PC-9 (cell line): ENCODE results near the gene BPIFA1. TPM values are rescaled to one million over a fixed set of nuclear protein-coding genes. Genes with fewer than 3 reads are reported as not detected.

Experiments
- BruUV-seq: library from RNA; stranded (reverse); fragments of 400-500 nt; replicated peaks from 2 replicates; lab custom pipeline; 2021; lab: Mats Ljungman, UMichigan
- CTCF ChIA-PET: fragments of 300-600 bp; sonication (Branson Sonifier 250); formaldehyde crosslinking; loops from one replicate; lab custom pipeline; 2022; ENCODE audit warnings: antibody characterized with exemption; lab: Charles Lee
- POLR2A ChIA-PET: fragments of 300-600 bp; sonication (Branson Sonifier 250); formaldehyde crosslinking; loops from one replicate; lab custom pipeline; 2022; ENCODE audit warnings: antibody characterized with exemption; ENCODE audit not compliant: unreplicated experiment; lab: Charles Lee
- DNase-seq, 2 experiments: peaks; one replicate each; pipeline versions ENCODE4 v3.0.0 to v3.0.0-alpha.2; 2015 to 2022; ENCODE audit warnings: mixed read lengths in 1 of 2
- H2AFZ ChIP-seq: fragments of 200-600 bp; sonication (generic); 2 replicates; pipeline ENCODE4 v1.8.1; 2017; ENCODE audit warnings: antibody characterized with exemption
- H3F3A ChIP-seq: fragments of 200-600 bp; sonication (generic); 2 replicates; pipeline ENCODE4 v1.8.1; 2017; ENCODE audit warnings: antibody characterized with exemption, mild to moderate bottlenecking, low read depth; ENCODE audit not compliant: insufficient read depth
- H3K27ac ChIP-seq: fragments of 200-600 bp; sonication (generic); 2 replicates; pipeline ENCODE4 v1.6.1; 2016; ENCODE audit warnings: mixed run types
- H3K27me3 ChIP-seq: fragments of 200-600 bp; sonication (generic); 2 replicates; pipeline ENCODE4 v1.6.1; 2016; ENCODE audit warnings: low read depth, mixed run types; ENCODE audit not compliant: insufficient read depth
- H3K36me3 ChIP-seq: fragments of 200-600 bp; sonication (generic); 2 replicates; pipeline ENCODE4 v1.6.1; 2016; ENCODE audit warnings: low read depth, mixed run types
- H3K4me1 ChIP-seq: fragments of 200-600 bp; sonication (generic); replicated peaks from 2 replicates; pipeline ENCODE4 v1.6.1; 2016; ENCODE audit warnings: mixed run types; ENCODE audit not compliant: insufficient read depth
- H3K4me2 ChIP-seq: fragments of 200-600 bp; sonication (generic); 2 replicates; pipeline ENCODE4 v1.6.1; 2017; ENCODE audit warnings: mixed run types
- H3K4me3 ChIP-seq: fragments of 200-600 bp; sonication (generic); 2 replicates; pipeline ENCODE4 v1.6.1; 2016; ENCODE audit warnings: mixed run types
- H3K79me2 ChIP-seq: fragments of 200-600 bp; sonication (generic); 2 replicates; pipeline ENCODE4 v1.6.1; 2017; ENCODE audit warnings: low read depth, mixed run types
- H3K9me2 ChIP-seq: fragments of 200-600 bp; sonication (generic); 2 replicates; pipeline ENCODE4 v1.8.1; 2017; ENCODE audit warnings: mild to moderate bottlenecking; ENCODE audit not compliant: insufficient read depth
- H3K9me3 ChIP-seq: fragments of 200-600 bp; sonication (generic); 2 replicates; pipeline ENCODE4 v1.8.1; 2016; ENCODE audit warnings: low read depth; ENCODE audit not compliant: insufficient read depth
- H4K20me1 ChIP-seq: fragments of 200-600 bp; sonication (generic); 2 replicates; pipeline ENCODE4 v1.8.1; 2017; ENCODE audit not compliant: insufficient read depth
- EZH2 ChIP-seq: fragments of 200-600 bp; sonication (generic); IDR thresholded peaks from 2 replicates; pipeline ENCODE4 v1.8.0; 2017; ENCODE audit warnings: antibody characterized with exemption, low read depth
- intact Hi-C: fragments of 100-400 bp; cut with micrococcal nuclease; formaldehyde crosslinking; loops from one replicate; pipeline ENCODE4 v1.10.0; 2022; ENCODE audit not compliant: unreplicated experiment
- total RNA-seq: library from RNA; stranded (reverse); gene quantifications from 2 replicates; pipeline ENCODE4 v1.2.3, GENCODE V29; 2021
- TF ChIP-seq, protein P1 (sequence below): fragments of 200-600 bp; sonication (generic); conservative IDR thresholded peaks from 2 replicates; pipeline ENCODE4 v1.6.1; 2017; ENCODE audit warnings: mixed run types, antibody characterized with exemption, mild to moderate bottlenecking, moderate library complexity

BPIFA1 gene
- total RNA-seq, 1 experiment from 2014 or later: not detected

DNA sequence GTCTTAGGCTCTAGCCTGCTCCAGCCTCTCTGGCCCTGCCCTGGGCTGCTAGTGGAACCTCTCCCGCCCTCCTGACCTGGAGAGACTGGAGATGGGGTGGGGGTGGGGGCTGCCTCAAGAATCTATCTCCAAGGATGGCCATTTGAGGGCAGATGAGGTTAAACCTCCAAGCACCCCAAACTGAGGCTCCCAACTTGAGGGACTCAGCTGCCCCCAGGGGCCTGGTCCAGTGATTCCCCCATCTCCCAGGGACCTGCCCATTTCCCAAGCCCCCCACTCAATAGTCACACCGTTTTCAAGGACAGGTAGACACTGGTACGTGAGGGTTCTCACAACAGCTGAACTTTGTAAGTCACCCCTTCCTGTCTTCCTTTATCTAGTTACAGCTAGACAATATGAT is 40.1 kb downstream of the BPIFA1 start:
- H3K79me2 ChIP-seq: no peaks in the 10 kb centered on the region
- peaks cover 16% of the 10 kb centered on the region; the same call in 1 of the 2 replicates for H3F3A ChIP-seq
- BruUV-seq: no TSS peak
- DNase-seq: no peak
- no peaks in the 10 kb centered on the region for H3K27me3 ChIP-seq
- no peaks in the 10 kb centered on the region for H3K9me2 ChIP-seq
- H3K36me3 ChIP-seq: no peaks in the 10 kb centered on the region
- H3K4me3 ChIP-seq: no peak overlapping the region
- H2AFZ ChIP-seq: no peak overlapping the region
- POLR2A ChIA-PET: no interaction called here
- no peaks in the 10 kb centered on the region for H4K20me1 ChIP-seq
- no peak for TF ChIP-seq EZH2
- TF ChIP-seq, protein P1, sequence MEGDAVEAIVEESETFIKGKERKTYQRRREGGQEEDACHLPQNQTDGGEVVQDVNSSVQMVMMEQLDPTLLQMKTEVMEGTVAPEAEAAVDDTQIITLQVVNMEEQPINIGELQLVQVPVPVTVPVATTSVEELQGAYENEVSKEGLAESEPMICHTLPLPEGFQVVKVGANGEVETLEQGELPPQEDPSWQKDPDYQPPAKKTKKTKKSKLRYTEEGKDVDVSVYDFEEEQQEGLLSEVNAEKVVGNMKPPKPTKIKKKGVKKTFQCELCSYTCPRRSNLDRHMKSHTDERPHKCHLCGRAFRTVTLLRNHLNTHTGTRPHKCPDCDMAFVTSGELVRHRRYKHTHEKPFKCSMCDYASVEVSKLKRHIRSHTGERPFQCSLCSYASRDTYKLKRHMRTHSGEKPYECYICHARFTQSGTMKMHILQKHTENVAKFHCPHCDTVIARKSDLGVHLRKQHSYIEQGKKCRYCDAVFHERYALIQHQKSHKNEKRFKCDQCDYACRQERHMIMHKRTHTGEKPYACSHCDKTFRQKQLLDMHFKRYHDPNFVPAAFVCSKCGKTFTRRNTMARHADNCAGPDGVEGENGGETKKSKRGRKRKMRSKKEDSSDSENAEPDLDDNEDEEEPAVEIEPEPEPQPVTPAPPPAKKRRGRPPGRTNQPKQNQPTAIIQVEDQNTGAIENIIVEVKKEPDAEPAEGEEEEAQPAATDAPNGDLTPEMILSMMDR: no peak
- H3K4me2 ChIP-seq: no peak overlapping the region
- CTCF ChIA-PET: no interaction called here
- H3K27ac ChIP-seq: no peak overlapping the region
- H3K9me3 ChIP-seq: no peaks in the 10 kb centered on the region
- H3K4me1 ChIP-seq: peaks cover 45% of the 10 kb centered on the region
- intact Hi-C loops: no loop called here

GRCh38 chr20:33276303-33277113 is 40.7 kb downstream of the BPIFA1 start:
- H3K4me1 ChIP-seq: peaks cover 48% of the 10 kb centered on the region
- intact Hi-C loops: no loop called here
- ChIA-PET POLR2A (no interaction called here), CTCF (no interaction called here)
- no peak overlapping the region for H3K4me2 ChIP-seq
- no peaks in the 10 kb centered on the region for H4K20me1 ChIP-seq
- no peak overlapping the region for H2AFZ ChIP-seq
- no peaks in the 10 kb centered on the region for H3K79me2 ChIP-seq
- H3K36me3 ChIP-seq: no peaks in the 10 kb centered on the region
- no peak overlapping the region for H3K4me3 ChIP-seq
- peaks cover 16% of the 10 kb centered on the region; the same call in 1 of the 2 replicates for H3F3A ChIP-seq
- TF ChIP-seq EZH2: no peak
- TF ChIP-seq, protein P1: no peak
- BruUV-seq: no TSS peak
- no peaks in the 10 kb centered on the region for H3K9me3 ChIP-seq
- no peaks in the 10 kb centered on the region for H3K9me2 ChIP-seq
- H3K27ac ChIP-seq: peak overlapping the region; percentile 32; the same call in 1 of the 2 replicates
- no peaks in the 10 kb centered on the region for H3K27me3 ChIP-seq
- DNase-seq: no peak

GRCh38 chr20:33277471-33278441 is 42.0 kb downstream of the BPIFA1 start:
- CTCF ChIA-PET: no interaction called here
- POLR2A ChIA-PET: no interaction called here
- peak overlapping the region; percentile 50 for H3K4me2 ChIP-seq
- no peaks in the 10 kb centered on the region for H3K9me2 ChIP-seq
- no TSS peak for BruUV-seq
- no peaks in the 10 kb centered on the region for H3K36me3 ChIP-seq
- H3K4me1 ChIP-seq: peaks cover 60% of the 10 kb centered on the region
- no peak for TF ChIP-seq EZH2
- TF ChIP-seq, protein P1: no peak
- intact Hi-C loops: no loop called here
- H3K27ac ChIP-seq: peak overlapping the region; percentile 97
- H2AFZ ChIP-seq: peak overlapping the region; percentile 61; the same call in 1 of the 2 replicates
- no peaks in the 10 kb centered on the region for H4K20me1 ChIP-seq
- no peak overlapping the region for H3K4me3 ChIP-seq
- no peaks in the 10 kb centered on the region for H3K27me3 ChIP-seq
- peaks cover 16% of the 10 kb centered on the region; the same call in 1 of the 2 replicates for H3F3A ChIP-seq
- DNase-seq: peak; percentile 70 to 96
- no peaks in the 10 kb centered on the region for H3K79me2 ChIP-seq
- H3K9me3 ChIP-seq: no peaks in the 10 kb centered on the region
